ENCODE results near the gene HDAC7.

Gene HDAC7

DNA sequence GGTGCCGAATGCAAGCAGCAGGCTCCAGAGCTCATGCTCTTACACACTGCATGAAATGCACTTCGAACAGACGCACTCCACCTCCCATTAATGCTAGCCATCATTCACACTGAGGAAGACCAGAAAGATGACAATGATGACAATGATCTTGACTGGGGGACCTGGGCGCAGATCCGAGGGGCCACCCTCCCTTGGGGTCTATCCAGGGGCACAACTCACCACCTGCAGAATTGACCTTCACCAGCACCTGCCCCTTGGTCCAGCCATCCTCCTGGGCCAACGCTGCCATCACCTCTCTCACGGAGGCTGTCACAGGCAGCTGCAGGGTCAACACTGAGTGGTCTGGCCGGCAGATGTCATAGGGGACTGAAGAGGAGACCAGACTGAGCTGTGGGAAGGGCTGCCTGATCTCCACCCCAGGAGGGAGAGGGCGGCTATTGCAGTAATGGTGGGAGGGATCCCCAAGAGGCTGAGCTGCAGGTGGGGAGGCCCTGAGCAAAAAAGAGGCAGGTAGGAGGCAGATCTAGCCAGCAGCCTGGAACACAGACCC is 76.3 kb downstream of the HDAC7 start:
- FAIRE-seq: no peak

DNA sequence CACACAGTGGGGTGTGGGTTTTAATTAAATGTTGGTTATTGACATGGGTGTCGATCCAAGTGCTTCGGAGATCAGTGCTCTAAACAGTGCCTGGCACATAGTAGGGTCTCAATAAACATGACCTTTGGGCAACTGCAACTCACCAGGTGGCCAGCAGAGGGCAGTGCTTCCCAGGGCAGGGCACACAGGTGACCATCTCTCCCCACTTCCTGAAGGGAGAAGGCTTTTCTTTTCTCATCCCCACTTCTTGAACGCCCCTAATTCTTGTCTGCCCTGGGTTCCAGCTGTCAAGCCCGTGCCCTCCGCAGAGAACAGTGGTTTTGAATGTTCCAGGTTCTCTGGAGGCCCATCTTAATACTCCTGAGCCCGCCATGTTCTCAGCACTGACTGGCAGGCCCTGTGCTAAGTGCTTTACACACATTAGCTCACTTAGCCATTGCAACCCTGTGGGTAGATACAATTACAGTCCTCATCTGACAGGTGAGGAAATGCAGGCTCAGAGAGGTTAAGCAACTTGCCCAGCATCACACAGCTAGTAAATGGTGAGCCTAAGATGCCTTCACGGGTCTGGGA is 77.4 kb downstream of the HDAC7 start:
- FAIRE-seq: no peak

DNA sequence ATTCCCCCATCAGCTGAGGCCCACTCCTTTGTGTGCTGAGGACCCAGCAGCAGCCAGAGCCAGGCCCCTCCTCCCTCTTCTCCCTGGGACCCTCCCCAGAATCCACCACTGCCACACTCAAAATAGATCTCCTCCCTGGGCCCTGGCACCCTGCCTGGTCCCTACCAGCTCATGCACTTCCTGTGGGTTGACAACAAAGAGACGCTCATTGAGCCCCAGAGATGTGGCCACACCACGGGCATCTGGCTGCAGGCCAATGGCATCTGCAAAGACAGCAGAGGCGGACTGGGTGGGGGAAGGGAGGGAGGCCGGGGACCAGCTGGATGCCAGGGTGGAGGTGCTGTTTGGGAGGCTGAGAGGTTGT is 78.4 kb downstream of the HDAC7 start:
- FAIRE-seq: no peak

DNA sequence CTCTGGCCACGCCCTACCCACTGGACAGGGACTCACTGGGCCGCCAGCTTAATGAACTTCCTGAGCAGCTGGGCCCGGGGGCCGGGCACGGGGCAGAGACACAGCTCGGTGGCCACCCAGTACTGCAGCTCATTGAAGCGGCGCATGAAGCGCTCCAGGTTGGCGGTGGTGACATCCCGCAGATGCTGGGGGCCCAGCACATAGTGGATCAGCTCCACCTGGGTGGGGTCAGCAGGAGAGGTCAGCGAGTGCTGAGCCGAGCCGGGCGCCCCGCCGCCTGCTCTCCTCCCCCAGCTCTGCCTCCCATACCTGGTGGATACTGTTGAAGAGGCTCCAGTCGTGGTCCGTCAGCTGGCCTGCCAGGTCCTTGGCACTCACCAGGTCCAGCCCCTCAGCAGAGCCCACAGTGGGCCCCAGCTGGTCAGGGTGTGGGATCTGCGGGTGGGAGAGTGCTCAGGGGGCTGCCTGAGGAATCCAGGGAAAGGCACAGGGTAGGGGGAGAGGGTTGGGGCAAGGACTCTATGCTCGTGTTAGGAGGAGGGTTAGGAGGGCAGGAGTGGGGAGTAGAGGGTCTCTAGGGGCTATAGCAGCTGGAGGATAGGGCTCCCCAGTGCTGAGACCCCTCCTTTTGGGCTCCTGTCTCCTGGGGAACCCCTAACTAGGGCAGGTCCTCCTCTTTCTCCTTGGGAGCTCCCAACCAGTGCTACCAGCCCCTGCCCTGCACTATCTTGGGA is 78.9 kb downstream of the HDAC7 start:
- no peak for FAIRE-seq

DNA sequence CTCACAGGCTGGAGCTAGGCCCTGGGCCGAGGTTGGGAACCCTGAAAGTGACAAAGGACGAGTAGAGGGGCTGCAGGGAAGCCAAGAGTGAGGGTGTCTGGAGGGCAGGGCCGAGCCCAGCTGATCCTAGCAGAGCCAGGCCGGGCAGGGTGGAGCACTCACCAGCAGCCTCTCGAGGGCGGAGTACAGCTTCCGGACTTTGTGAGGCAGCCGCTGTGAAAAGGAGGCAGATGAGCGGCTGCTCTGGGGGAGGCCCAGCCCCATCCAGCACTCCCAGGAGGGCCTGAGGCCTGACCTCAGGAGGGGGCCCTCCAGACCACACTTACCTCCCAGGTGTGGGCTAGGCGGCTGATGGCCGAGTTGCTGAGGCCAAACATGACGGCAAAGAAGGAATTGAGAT is 79.7 kb downstream of the HDAC7 start:
- no peak for FAIRE-seq

DNA sequence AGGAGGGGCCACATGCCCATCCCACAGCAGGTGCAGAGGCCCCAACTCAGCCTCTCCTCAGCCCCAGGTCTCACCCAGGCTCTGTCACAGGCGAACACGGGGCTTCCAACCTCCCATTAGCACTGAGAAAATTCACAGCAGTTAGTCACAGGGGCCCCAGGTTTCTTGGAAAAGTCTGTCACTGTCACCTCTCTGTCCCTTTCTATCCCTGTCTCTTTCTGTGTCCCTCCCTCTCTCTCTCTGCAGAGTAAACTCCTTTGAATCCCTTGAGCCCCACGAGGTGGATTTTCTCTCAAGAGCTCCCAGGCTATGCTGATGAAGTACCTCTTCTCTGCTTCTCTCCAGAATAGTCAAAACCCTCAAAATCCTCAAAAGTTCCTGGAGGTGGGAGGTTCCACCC is 80.4 kb downstream of the HDAC7 start:
- FAIRE-seq: no peak

DNA sequence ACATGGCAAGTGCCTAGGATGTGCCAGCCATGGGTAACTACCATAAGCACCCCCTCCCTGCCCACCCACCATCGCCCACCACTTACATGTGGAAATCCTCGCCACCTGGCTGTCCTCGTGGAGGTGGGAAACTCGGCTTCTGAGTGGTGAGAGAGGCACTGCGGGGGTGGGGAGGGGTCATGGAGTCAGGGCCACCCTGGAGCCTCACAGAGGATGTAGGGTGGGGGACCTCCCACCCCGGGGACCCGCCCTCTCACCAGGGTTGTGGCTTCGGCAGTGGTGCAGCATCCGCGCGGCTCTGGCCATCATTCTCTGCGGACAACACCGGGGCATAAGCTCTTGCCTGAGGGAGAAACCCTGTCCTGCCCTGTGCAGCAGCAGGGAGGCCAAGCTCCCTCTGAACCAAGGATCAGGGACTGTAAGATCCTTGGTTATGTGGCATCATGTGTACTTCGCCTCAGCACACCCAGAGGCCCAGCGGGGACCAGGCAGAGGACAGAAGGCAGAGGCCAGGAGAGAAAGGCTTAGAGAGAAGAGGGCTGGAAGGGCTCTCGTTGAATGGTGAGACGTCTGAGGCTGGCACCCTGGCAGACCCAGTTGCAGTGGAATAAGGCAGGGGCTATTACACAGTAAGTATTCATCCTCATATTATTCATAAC is 81.6 kb downstream of the HDAC7 start:
- FAIRE-seq: no peak

DNA sequence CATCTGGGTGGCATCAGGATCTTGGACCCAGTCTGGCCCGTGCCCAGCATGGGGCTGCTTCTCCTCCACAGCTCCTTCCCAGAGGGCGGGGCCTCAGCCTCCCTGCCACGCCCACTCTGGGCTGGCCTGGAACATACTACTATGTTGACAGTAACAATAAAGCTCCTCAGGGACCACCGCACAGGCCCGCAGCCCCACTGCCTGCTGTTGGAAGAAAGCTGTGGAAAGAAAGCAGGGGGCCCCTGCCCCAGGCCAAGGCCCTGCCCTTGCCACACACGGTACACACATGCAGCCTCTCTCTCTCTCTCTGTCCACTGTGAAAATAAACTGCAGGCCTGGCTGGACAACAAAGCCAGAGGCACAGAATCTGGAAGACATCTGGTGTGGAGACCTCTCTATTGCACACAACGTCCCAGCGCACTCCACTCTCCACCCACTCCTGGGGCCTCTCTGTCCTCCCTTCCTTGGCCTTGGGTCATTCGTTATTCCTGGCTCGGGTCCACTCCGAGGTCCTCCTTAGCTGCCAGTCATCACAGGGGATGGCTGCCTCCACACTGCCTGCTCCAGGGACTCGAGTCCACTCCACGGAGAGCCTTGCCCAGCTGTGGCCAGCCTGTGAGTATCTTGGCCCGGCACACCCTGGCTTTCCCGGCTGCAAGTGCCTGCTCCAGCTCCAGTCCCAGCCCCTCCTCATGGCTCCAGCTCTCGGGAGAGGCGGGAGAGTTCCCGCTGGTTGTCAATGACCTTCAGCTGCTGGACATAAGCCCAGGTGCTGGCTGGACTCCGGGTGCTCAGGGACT is 82.6 kb downstream of the HDAC7 start:
- FAIRE-seq: no peak

DNA sequence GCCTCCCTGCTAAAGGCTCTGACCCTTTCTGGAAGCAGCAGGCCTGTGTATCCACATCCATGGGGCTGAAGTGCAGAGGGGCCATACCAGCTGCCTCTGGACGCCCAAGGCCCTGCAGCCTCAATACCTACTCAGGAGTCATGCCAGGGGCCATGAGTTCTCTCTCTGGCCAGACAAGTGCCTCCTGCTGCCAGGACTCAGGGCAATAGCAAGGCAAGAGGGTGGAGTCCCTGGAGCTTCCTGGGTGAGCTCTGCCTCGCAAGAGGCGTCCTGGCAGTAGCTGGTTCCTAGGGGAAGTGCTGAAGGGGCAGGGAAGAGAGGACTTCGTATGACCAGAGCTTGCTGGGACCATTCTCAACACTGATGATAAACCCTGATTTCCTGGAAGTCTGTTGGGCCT is 83.5 kb downstream of the HDAC7 start:
- no peak for FAIRE-seq

DNA sequence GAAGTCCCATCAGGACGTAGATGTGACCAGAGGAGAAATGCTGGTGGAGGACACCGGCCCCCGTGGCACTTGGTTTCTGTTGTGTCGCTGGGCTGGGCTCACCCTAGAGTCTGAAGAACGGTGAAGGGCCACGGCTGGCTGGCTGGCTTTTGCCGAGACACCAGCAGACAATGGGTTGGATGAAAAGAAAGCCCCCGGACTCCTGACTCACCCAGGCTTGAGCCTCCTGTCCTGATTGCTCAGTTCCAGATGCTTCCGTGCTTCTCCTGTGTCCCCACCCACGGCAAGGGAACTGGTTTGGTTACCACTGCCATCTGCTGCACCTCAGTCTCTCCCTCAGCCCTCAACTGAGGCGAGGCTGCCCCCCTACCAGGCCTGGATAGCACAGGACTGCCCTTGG is 84.1 kb downstream of the HDAC7 start:
- no peak for FAIRE-seq

DNA sequence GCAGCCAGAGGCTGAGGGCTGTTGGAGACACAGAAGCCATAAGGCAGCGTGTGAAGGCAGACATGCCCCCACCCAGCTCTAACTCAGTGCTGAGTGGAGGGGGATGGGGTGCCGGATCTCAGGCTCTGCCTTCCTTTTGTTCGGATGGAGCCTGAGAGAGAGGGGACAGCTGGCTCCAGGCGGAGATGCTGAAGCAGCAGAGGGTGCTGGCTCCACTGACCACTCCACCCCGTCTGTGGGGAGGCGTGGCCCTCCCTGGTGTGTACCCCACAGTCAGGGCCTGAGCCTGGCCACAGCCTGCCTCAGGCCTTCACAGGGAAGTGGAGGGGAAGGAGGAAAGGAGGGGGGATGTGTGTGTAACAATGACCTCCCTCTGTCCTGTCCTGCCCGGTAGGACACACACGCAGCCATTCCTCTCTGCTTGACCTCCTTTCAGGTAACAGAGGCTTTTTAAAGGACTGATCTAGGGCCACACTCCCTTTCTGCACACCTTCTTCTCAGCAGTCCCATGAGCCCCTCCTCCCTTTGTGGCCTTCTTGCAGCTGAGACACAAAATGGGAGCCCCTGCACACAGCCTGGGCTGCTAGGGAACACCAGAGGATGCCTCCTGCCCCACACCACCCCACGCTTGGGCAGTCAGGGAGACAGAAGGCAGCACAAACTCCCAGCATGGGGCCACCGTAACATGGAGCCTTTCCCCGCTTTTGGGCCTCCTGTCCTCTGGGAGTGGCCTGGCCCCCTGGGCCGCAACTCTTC is 84.8 kb downstream of the HDAC7 start:
- FAIRE-seq: no peak

DNA sequence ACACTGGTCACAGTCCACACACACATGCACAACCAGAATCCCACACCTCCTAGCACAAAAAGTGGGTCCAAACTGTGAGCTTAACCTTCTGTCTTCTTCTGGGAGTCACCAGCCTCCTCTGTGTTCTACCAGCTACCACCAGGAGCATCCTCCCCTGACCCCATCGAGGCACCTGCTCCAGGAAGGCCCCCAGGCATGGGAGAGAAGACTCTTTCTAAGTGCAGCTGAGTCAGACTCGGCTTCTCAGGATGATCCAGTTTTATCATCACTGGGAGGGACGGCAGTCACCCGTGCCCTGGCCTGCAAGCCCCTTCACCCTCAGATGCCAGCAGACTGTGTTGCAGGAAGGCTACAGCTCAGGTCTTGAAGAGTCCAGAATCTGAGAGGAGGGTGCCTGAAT is 86.6 kb downstream of the HDAC7 start:
- no peak for FAIRE-seq
